Small intestine (tissue), 7 donors: ENCODE results near the gene CDKN1A. TPM values are rescaled to one million over a fixed set of nuclear protein-coding genes. Genes with fewer than 3 reads are reported as not detected.

ENCODE experiments used
- DNase-seq, 2 donors: peaks; one replicate each; pipeline versions ENCODE4 v3.0.0 to v3.0.0-alpha.2; 2013
- FAIRE-seq: peaks from 2 replicates; lab custom pipeline; 2012; peaks lifted over from hg19 to GRCh38; lab: Jason Lieb, UNC
- H3K27ac ChIP-seq, 3 donors: one replicate each; pipeline ENCODE4 v1.5.1; 2013; ENCODE audit warnings: low read length in 2 of 3, mild to moderate bottlenecking in 2 of 3, control low read depth in 1 of 3, inconsistent platforms in 1 of 3, low read depth in 1 of 3, moderate library complexity in 1 of 3
- H3K27me3 ChIP-seq, 3 donors: one replicate each; pipeline ENCODE4 v1.6.1; 2013; ENCODE audit warnings: low read length in 3 of 3, inconsistent platforms in 1 of 3; ENCODE audit not compliant: control insufficient read depth in 3 of 3, insufficient read depth in 3 of 3
- H3K36me3 ChIP-seq, 3 donors: one replicate each; pipeline ENCODE4 v1.6.1; 2013; ENCODE audit warnings: low read length in 3 of 3, inconsistent platforms in 1 of 3, low read depth in 1 of 3, mild to moderate bottlenecking in 1 of 3, moderate library complexity in 1 of 3; ENCODE audit not compliant: control insufficient read depth in 3 of 3, insufficient read depth in 2 of 3
- H3K4me1 ChIP-seq, 3 donors: one replicate each; pipeline ENCODE4 v1.6.1; 2013; ENCODE audit warnings: low read length in 2 of 3, inconsistent platforms in 1 of 3, low read depth in 1 of 3, mild to moderate bottlenecking in 1 of 3, moderate library complexity in 1 of 3; ENCODE audit not compliant: control insufficient read depth in 3 of 3, insufficient read depth in 2 of 3
- H3K4me3 ChIP-seq, 3 donors: one replicate each; pipeline ENCODE4 v1.5.1; 2013; ENCODE audit warnings: low read length in 3 of 3, control low read depth in 1 of 3, inconsistent platforms in 1 of 3, low read depth in 1 of 3, mild to moderate bottlenecking in 1 of 3, moderate library complexity in 1 of 3
- H3K9me3 ChIP-seq, 2 donors: one replicate each; pipeline ENCODE4 v1.6.1; 2013; ENCODE audit warnings: low read depth in 1 of 2, low read length in 1 of 2; ENCODE audit not compliant: control insufficient read depth in 2 of 2, insufficient read depth in 1 of 2
- WGBS, 3 donors: extraction: QIAGEN DNeasy Blood & Tissue Kit; methylation state at CpG; one replicate each; pipeline ENCODE4 v1.1.7; 2013; 5-methylcytosine and 5-hydroxymethylcytosine counted together
- polyA plus RNA-seq, 4 donors: library from polyadenylated mRNA; stranded (reverse) in 3 of 4; unstranded in 1 of 4; fragments of 200-250 nt in 3 of 4; fragments of 120-200 nt in 1 of 4; gene quantifications; one replicate each; pipeline versions ENCODE4 v1.2.1 to v1.2.3, GENCODE V29; 2013
- donor health status: healthy with polysubstance abuse.
- donor health status: control.
- donor health status: control.
- donor health status: Bipolar disorder and iron deficiency.
- donor health status: healthy.

The CDKN1A gene
- polyA plus RNA-seq, 4 donors: 96.8 to 464 (median 292) TPM

DNA sequence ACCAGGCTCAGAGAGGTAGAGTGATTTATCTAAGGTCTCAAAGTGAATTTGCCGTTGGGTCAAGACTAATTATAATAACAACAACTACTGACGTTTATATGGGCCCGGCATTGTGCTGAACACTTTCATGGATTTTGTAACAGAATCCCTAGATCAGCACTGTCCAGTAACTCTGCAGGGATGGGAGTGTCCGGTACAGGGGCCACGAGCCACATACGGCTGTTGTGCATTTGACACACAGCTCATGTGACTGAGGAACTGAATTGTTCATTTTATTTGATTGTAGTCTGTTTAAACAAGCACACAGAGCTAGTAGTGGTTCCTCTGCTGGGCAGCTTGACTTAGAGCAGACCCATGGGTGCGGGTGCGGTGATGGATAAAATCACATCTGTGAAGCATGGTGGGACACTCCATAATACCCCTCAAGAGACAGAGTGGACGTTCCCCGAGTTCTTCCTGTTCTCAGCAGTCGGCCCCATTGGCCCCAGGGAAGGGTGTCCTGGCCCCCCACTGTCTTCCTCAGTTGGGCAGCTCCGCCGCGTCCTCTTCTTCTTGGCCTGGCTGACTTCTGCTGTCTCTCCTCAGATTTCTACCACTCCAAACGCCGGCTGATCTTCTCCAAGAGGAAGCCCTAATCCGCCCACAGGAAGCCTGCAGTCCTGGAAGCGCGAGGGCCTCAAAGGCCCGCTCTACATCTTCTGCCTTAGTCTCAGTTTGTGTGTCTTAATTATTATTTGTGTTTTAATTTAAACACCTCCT lies 6.8 kb downstream of the CDKN1A start:
- no peak overlapping the region for H3K4me3 ChIP-seq
- H3K9me3 ChIP-seq: no peaks in the 10 kb centered on the region
- peaks cover 0 to 31% (median 5%) of the 10 kb centered on the region in 3 donors for H3K4me1 ChIP-seq
- FAIRE-seq (no peak), DNase-seq (no peak)
- H3K27me3 ChIP-seq: no peaks in the 10 kb centered on the region
- no peak overlapping the region for H3K27ac ChIP-seq
- peaks cover 25 to 67% (median 38%) of the 10 kb centered on the region in 3 donors for H3K36me3 ChIP-seq
- WGBS, 3 donors: 86 to 93% (median 91%) methylated on average over 20 of the region's 20 CpGs

DNA sequence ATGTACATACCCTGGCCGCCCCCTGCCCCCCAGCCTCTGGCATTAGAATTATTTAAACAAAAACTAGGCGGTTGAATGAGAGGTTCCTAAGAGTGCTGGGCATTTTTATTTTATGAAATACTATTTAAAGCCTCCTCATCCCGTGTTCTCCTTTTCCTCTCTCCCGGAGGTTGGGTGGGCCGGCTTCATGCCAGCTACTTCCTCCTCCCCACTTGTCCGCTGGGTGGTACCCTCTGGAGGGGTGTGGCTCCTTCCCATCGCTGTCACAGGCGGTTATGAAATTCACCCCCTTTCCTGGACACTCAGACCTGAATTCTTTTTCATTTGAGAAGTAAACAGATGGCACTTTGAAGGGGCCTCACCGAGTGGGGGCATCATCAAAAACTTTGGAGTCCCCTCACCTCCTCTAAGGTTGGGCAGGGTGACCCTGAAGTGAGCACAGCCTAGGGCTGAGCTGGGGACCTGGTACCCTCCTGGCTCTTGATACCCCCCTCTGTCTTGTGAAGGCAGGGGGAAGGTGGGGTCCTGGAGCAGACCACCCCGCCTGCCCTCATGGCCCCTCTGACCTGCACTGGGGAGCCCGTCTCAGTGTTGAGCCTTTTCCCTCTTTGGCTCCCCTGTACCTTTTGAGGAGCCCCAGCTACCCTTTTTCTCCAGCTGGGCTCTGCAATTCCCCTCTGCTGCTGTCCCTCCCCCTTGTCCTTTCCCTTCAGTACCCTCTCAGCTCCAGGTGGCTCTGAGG lies 7.6 kb downstream of the CDKN1A start:
- H3K9me3 ChIP-seq: peaks cover 0 to 2% of the 10 kb centered on the region in 2 donors
- H3K27ac ChIP-seq: no peak overlapping the region
- H3K27me3 ChIP-seq: no peaks in the 10 kb centered on the region
- peaks cover 0 to 25% (median 5%) of the 10 kb centered on the region in 3 donors for H3K4me1 ChIP-seq
- peaks cover 25 to 61% (median 38%) of the 10 kb centered on the region in 3 donors for H3K36me3 ChIP-seq
- 72 to 94% (median 85%) methylated on average over 11 of the region's 11 CpGs for WGBS, 3 donors
- no peak for DNase-seq
- H3K4me3 ChIP-seq: no peak overlapping the region
- FAIRE-seq: no peak

DNA sequence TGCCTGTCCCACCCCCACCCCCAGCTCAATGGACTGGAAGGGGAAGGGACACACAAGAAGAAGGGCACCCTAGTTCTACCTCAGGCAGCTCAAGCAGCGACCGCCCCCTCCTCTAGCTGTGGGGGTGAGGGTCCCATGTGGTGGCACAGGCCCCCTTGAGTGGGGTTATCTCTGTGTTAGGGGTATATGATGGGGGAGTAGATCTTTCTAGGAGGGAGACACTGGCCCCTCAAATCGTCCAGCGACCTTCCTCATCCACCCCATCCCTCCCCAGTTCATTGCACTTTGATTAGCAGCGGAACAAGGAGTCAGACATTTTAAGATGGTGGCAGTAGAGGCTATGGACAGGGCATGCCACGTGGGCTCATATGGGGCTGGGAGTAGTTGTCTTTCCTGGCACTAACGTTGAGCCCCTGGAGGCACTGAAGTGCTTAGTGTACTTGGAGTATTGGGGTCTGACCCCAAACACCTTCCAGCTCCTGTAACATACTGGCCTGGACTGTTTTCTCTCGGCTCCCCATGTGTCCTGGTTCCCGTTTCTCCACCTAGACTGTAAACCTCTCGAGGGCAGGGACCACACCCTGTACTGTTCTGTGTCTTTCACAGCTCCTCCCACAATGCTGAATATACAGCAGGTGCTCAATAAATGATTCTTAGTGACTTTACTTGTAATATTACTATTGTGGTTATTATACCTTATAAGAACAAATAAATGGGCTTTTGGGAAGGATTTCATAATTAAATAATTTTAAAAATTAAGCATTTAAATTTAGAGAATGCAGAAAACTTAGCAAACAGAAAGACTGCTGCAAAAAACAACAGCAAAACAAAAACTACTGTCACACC lies 8.4 kb downstream of the CDKN1A start:
- Histone ChIP-seq H3K9me3 (peaks cover 0 to 9% of the 10 kb centered on the region in 2 donors), H3K27me3 (no peaks in the 10 kb centered on the region), H3K4me3 (no peak overlapping the region), H3K4me1 (peaks cover 0 to 21% (median 5%) of the 10 kb centered on the region in 3 donors), H3K36me3 (peaks cover 25 to 55% (median 38%) of the 10 kb centered on the region in 3 donors), H3K27ac (no peak overlapping the region)
- DNase-seq: no peak
- 86 to 89% (median 87%) methylated on average over 10 of the region's 10 CpGs for WGBS, 3 donors
- no peak for FAIRE-seq

DNA sequence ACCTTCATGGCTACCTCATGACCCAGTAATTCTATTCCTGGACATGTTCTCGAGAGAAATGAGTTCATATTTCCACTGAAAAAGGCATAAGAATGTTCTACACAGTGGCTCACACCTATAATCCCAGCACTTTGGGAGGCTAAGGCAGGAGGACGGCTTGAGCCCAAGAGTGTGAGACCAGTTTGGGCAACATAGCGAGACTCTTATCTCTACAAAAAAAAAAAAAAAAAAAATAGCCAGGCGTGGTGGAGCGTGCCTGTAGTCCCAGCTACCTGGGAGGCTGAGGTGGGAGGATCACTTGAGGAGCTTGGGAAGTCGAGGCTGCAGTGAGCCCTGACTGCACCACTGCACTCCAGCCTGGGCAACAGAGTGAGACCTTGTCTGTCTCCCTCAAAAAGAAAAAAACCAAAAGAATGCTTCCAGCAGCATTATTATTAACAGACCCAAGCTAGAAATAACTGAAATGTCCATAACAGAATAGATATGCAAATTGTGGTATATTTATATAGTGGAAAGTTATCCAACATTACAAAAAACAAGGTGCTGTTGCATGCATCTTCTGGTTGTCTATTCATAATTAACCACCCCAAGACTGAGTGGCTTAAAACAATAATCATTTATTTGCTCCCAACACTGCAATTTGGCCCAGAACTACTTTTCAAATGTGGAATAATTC lies 9.7 kb downstream of the CDKN1A start:
- DNase-seq (no peak), FAIRE-seq (no peak)
- H3K4me3 ChIP-seq: no peak overlapping the region
- WGBS, 3 donors: 80 to 93% (median 88%) methylated on average over 6 of the region's 6 CpGs
- peaks cover 25 to 44% (median 36%) of the 10 kb centered on the region in 3 donors for H3K36me3 ChIP-seq
- no peaks in the 10 kb centered on the region for H3K27me3 ChIP-seq
- H3K4me1 ChIP-seq: peaks cover 0 to 8% (median 2%) of the 10 kb centered on the region in 3 donors
- H3K9me3 ChIP-seq: peaks cover 0 to 9% of the 10 kb centered on the region in 2 donors
- no peak overlapping the region for H3K27ac ChIP-seq

DNA sequence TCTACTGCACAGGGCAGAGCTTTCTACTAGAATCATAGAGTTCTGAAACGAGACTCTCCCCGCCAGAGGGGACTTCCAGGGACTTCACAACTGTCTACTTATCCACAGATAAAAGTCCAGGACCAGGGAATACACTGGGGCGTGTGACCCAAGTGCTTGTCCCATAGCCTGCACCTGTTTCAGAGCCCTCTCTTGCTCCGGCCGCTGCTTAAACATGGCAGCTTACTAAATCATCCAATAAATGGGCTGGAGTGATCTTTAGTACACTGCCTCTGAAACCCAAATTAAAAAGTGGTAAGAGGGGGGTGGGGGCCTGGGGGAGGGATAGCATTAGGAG lies 10.2 kb downstream of the CDKN1A start:
- Histone ChIP-seq H3K9me3 (peaks cover 0 to 9% of the 10 kb centered on the region in 2 donors), H3K36me3 (peaks cover 25 to 39% (median 31%) of the 10 kb centered on the region in 3 donors), H3K4me3 (no peak overlapping the region), H3K4me1 (peaks cover 0 to 3% (median 2%) of the 10 kb centered on the region in 3 donors), H3K27me3 (no peaks in the 10 kb centered on the region), H3K27ac (no peak overlapping the region)
- WGBS, 3 donors: 78 to 84% (median 78%) methylated on average over 5 of the region's 5 CpGs
- FAIRE-seq: no peak
- DNase-seq: no peak

DNA sequence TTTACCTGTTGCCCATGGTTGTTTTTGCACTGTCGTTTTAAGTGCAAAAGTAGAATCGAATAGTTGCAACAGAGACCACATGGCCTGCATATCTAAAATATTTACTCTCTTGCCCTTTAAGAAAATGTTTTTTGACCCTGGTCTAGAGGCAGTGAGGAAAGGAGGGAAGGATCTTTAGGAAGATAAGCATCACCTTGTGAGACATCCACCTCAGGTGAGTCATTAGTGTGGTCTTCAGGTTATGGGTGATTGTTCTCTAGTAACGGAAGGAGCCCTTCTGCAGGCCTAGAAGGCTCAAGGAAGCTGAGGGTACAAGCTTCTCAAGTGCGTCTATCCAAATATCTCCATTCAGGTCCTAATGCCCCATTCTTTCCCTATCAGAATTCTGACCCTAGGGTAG lies 12.5 kb downstream of the CDKN1A start:
- H3K27me3 ChIP-seq: no peaks in the 10 kb centered on the region
- no peak overlapping the region for H3K27ac ChIP-seq
- 88 to 92% (median 91%) methylated on average over 4 of the region's 4 CpGs for WGBS, 3 donors
- peaks cover 0 to 2% (median 0%) of the 10 kb centered on the region in 3 donors for H3K4me1 ChIP-seq
- DNase-seq (no peak), FAIRE-seq (no peak)
- no peak overlapping the region for H3K4me3 ChIP-seq
- peaks cover 0 to 9% of the 10 kb centered on the region in 2 donors for H3K9me3 ChIP-seq
- peaks cover 8 to 16% (median 9%) of the 10 kb centered on the region in 3 donors for H3K36me3 ChIP-seq

DNA sequence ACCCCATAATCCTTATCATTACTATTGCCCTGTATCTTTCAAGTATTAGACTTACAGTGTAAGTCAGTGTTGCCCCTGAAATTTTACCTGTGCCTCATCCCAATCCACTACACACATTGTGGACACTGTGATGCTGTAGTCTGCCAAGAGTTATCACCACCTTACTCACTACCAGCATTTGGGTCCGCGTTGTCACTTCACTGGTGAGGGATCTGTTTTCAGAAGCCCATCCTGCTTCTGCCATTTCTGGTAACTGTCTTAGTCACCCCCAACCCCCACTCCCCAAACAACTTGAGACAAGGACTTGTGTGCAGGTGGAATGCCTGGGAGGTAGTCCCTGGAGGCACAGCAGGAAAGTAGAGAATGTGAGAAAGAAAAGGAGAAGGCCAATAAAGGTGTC lies 13.1 kb downstream of the CDKN1A start:
- 95 to 100% (median 95%) methylated on average over 2 of the region's 2 CpGs for WGBS, 3 donors
- FAIRE-seq (no peak), DNase-seq (no peak)
- Histone ChIP-seq H3K4me3 (no peak overlapping the region), H3K27me3 (no peaks in the 10 kb centered on the region), H3K4me1 (peaks cover 0 to 2% (median 0%) of the 10 kb centered on the region in 3 donors), H3K9me3 (peaks cover 0 to 9% of the 10 kb centered on the region in 2 donors), H3K27ac (no peak overlapping the region), H3K36me3 (peaks cover 4 to 10% (median 5%) of the 10 kb centered on the region in 3 donors)
